ENCODE results near the gene CCL7.

The CCL7 gene

GRCh38 chr17:34299027-34299426 is 29.0 kb downstream of the CCL7 start:
- no peak for TF ChIP-seq ZNF8 (CRISPR knock-in tag; IDR thresholded peaks at IDR 0.05)
- TF ChIP-seq ZNF565 (CRISPR knock-in tag; conservative IDR thresholded peaks at IDR 0.05; ENCODE audit: low read depth) = no peak
- TF ChIP-seq CSDC2 (CRISPR knock-in tag; IDR thresholded peaks at IDR 0.05) = no peak
- TF ChIP-seq CSRNP3 (CRISPR knock-in tag; IDR thresholded peaks at IDR 0.05) = no peak
- no peak for TF ChIP-seq BACH2 (CRISPR knock-in tag; IDR thresholded peaks at IDR 0.05; ENCODE audit: borderline replicate concordance)
- no peak for TF ChIP-seq ARNTL (CRISPR knock-in tag; IDR thresholded peaks at IDR 0.05; ENCODE audit: borderline replicate concordance, low read depth)
- no peak for TF ChIP-seq RARB (CRISPR knock-in tag; IDR thresholded peaks at IDR 0.05)
- TF ChIP-seq ZC3H10 (CRISPR knock-in tag; IDR thresholded peaks at IDR 0.05) = no peak
- no peak for TF ChIP-seq ZFP30 (CRISPR knock-in tag; IDR thresholded peaks at IDR 0.05)
- no peak for TF ChIP-seq ESRRG (CRISPR knock-in tag; IDR thresholded peaks at IDR 0.05)
- no peak for TF ChIP-seq SNAI2 (CRISPR knock-in tag; IDR thresholded peaks at IDR 0.05)
- no peak for TF ChIP-seq PATZ1 (CRISPR knock-in tag; IDR thresholded peaks at IDR 0.05; ENCODE audit: borderline replicate concordance)
- no peak for TF ChIP-seq TSHZ2 (CRISPR knock-in tag; IDR thresholded peaks at IDR 0.05)
- no peak for TF ChIP-seq GLIS3 (CRISPR knock-in tag; IDR thresholded peaks at IDR 0.05)
- TF ChIP-seq TCF4 (CRISPR knock-in tag; IDR thresholded peaks at IDR 0.05; ENCODE audit: borderline replicate concordance) = no peak
- TF ChIP-seq ZFP3 (CRISPR knock-in tag; IDR thresholded peaks at IDR 0.05) = no peak
- TF ChIP-seq POU6F1 (CRISPR knock-in tag; IDR thresholded peaks at IDR 0.05; ENCODE audit: borderline replicate concordance, low read depth) = no peak
- TF ChIP-seq TOX (CRISPR knock-in tag; IDR thresholded peaks at IDR 0.05; ENCODE audit: borderline replicate concordance) = no peak
- TF ChIP-seq OSR1 (CRISPR knock-in tag; IDR thresholded peaks at IDR 0.05) = no peak
- no peak for TF ChIP-seq ZNF70 (CRISPR knock-in tag; IDR thresholded peaks at IDR 0.05)
- ATAC-seq = no peak

GRCh38 chr17:34299956-34300577 is 30.0 kb downstream of the CCL7 start:
- ATAC-seq = peak; percentile 67
- no peak for TF ChIP-seq TCF4 (CRISPR knock-in tag; IDR thresholded peaks at IDR 0.05; ENCODE audit: borderline replicate concordance)
- no peak for TF ChIP-seq ISL1 (CRISPR knock-in tag; IDR thresholded peaks at IDR 0.05)
- TF ChIP-seq ZNF565 (CRISPR knock-in tag; conservative IDR thresholded peaks at IDR 0.05; ENCODE audit: low read depth) = no peak
- no peak for TF ChIP-seq ZFP30 (CRISPR knock-in tag; IDR thresholded peaks at IDR 0.05)
- no peak for TF ChIP-seq GLIS3 (CRISPR knock-in tag; IDR thresholded peaks at IDR 0.05)
- no peak for TF ChIP-seq PATZ1 (CRISPR knock-in tag; IDR thresholded peaks at IDR 0.05; ENCODE audit: borderline replicate concordance)

Measured in SK-N-SH treated with all-trans-retinoic acid at 6 μM for 48 hours (cell line).